ENCODE measurements around the gene NXN.
"Not testable (repeated sequence)": the region's sequence is repeated elsewhere in the genome, so short reads cannot be mapped to it uniquely, and the experiment has no call there.

NXN gene

GRCh38 chr17:887551-888209, 91.9 kb downstream of the NXN start:
- no peak for DNase-seq (ENCODE audit: low spot score)

GRCh38 chr17:885971-886571, 93.5 kb downstream of the NXN start:
- DNase-seq (ENCODE audit: low spot score): no peak

DNA sequence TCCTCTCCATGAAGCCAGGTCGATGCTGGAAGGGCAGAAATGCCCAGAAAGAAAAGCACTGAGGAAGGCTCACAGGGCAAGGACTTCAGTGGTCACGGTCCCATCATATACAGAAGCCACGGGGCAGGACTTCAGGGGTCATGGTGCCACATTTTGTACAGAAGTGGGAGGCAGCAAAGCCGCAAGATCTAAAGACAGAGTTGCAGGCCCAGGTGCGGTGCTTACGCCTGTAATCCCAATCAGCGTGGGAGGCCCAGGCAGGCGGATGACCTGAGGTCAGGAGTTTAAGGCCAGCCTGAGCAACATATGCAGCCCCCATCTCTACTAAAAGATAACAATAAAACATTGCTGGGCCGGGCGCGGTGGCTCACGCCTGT, 96.0 kb downstream of the NXN start:
- no peak for DNase-seq (ENCODE audit: low spot score)

DNA sequence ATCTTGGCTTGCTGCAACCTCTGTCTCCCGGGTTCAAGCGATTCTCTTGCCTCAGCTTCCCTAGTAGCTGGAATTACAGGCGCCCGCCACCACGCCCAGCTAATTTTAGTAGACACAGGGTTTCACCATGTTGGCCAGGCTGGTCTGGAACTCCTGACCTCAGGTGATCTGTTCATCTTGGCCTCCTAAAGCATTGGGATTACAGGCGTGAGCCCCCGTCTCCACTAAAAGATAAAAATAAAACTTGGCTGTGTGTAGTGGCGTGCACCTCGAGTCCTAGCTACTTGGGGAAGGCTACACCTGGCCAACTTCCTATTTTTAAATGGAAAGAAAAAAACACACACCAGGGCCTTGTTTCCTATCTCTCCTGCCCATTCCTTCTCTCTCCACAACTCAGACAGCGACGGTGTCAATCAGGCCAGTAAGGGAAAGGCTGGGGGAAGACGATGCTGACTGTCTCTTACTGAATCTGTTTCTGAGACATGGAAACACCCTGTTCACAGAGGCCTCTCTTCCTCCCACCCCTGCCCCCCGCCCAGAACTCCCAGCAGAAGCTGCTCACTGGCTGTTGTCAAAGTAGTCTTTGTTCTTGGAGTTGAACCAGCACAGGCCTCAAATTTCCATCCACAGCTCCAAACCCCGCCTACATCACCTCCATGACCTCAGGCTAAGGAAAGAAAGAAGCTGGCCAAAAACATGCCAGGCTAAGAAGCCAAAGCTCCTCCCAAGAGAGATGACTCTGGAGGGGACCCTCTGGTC, 96.6 kb downstream of the NXN start:
- no peak for DNase-seq (ENCODE audit: low spot score)

DNA sequence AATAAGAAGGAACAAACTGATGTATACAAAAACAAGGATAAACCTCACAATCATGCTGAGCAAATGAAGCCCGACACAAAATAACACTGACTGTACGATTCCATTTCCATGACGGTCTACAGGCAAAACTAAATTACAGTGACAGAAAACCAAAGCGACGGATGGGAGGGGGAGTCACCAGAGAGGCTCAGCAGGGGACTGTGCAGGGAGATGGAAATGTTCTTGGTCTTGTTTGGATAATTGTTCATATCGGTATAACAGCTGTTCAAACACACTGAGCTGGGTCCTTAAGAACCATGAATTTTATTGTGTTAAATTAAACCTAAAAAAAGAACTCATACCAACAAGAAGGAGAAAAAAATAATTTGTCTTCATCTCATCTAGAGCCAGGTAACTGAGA, 97.8 kb downstream of the NXN start:
- no peak for DNase-seq (ENCODE audit: low spot score)

DNA sequence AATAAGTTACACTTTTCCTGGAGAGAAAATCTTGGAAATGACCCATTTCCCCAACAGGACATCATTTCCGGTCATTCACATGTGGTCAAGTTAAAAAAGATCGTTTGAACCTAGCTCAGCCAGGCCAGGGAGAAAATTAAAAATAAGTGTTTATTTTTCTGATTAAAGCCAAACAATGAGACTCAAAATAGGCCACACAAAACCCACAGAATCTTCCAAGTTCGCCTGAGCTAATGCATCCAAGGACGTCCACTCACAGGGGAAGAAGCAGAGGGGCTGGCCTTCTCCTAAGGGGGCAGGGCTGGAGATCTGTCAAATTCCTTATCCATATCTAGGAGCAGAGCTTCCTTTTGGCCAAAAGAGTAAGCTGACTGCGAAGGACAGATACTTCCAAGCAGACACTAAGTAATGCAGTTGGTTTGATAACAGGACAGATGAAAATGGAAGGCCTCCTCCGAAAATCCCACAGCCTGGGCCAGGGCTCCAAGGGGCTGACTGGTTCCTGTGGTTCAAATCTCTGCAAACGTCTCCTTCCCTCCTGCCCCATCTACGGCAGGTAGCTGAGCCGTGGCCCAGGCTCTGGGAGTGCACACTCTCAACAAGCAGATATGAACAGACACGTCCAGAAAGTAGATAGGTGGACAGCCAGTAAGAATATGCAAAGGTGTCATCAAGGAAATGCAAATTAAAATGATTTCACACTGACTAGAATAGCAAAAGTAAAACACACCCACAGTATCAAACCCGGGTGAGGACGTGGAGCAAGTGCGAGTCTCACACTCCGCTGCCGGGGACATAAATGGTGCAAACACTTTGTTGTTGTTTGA, 98.9 kb downstream of the NXN start:
- DNase-seq (ENCODE audit: low spot score): no peak

DNA sequence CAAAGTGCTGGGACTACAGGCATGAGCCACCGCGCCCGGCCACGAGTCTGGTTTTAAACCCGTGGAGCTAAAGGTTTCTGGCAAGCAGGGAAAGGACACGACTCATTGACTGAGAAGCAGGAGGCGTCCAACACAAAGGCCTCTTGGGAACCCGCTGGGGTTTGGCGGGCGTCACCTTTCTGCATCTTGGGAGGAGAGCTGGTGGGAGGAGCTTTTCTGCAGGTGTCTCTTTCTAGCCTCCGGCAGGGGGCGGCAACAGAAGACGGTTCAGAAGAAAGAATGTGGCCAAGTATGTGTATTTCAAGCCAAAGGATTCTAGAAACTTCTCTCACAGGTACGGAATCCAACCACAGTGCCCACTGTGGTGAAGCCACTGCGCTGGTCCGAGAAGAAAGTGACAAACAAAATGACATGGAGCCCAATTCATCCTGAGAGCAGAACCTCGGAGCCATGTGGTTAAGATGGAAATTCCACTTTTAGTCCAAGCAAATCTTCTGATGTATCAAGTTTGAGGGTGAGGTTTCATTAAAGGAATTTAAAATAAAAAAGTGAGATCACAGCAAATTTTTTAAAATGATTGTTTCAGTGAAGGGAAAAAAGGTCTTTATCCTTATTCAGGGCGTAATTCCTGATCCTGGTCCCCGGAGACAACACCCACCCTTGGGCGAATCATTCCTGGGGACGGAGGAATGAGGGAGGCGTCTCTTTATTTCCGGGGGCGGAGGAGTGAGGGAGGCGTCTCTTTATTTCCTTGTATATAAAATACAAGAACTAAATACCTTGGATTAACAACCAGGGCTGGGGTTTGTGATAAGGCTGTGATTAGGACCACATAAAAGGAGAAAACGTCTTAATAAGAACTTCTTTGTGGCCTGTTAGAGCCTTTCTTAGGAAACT, 99.8 kb downstream of the NXN start:
- DNase-seq (ENCODE audit: low spot score): peak; percentile 95

GRCh38 chr17:877630-878029, 101.9 kb downstream of the NXN start:
- no peak for DNase-seq (ENCODE audit: low spot score)

- DNase-seq (ENCODE audit: low spot score): no peak
Observed at GRCh38 chr17:876272-876671, 103.3 kb downstream of the NXN start.

- not testable (repeated sequence) for DNase-seq (ENCODE audit: low spot score)
Observed at GRCh38 chr17:874590-874989, 105.0 kb downstream of the NXN start.

DNA sequence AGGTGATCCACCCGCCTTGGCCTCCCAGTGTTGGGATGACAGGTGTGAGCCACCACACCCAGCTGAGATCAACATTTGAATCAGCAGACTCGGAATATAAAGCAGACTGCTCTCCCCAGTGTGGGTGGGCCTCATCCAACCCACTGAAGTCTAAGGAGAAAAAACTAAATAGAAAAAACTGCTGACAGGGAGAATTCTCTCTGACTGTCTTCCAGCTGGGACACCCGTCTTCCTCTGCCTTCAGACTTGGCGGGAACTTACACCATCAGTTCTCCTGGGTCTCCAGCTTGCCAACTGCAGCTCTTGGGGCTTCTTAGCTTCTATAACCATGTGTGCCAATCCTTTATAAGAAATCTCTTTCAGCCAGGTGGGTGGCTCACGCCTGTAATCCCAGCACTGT, 106.7 kb downstream of the NXN start:
- DNase-seq (ENCODE audit: low spot score): no peak

DNA sequence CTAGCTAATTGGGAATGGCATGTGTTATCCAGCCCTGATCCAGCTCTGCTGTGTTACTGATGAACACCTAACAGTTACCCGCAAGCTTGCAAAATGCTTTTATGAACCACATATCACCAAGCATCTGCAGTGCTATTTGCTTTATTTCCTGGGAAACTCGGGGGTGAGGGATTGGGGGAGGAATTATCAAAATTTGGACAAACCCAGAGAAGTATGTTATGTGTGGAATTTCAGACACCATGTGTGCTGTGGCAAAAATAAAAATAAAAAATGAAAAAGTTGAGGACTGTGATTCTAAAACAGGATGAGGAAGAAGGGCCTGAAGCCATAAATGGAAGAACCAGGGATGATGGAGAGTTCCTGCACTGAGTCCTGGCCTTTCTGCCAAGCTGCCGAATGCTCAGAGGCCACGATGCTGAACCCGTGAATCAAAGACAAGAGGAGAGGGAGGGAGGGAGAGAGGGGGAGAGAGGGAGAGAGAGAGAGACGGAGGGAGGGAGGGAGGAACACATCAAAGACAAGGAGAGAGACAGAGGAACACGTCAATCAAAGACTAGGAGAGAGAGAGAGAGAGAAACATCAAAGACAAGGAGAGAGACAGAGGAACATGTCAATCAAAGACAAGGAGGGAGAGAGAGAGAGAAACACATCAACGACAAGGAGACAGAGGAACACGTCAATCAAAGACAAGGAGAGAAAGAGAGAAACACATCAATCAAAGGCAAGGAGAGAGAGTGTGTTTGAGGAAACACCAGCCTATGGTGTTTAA, 107.6 kb downstream of the NXN start:
- no peak for DNase-seq (ENCODE audit: low spot score)

DNA sequence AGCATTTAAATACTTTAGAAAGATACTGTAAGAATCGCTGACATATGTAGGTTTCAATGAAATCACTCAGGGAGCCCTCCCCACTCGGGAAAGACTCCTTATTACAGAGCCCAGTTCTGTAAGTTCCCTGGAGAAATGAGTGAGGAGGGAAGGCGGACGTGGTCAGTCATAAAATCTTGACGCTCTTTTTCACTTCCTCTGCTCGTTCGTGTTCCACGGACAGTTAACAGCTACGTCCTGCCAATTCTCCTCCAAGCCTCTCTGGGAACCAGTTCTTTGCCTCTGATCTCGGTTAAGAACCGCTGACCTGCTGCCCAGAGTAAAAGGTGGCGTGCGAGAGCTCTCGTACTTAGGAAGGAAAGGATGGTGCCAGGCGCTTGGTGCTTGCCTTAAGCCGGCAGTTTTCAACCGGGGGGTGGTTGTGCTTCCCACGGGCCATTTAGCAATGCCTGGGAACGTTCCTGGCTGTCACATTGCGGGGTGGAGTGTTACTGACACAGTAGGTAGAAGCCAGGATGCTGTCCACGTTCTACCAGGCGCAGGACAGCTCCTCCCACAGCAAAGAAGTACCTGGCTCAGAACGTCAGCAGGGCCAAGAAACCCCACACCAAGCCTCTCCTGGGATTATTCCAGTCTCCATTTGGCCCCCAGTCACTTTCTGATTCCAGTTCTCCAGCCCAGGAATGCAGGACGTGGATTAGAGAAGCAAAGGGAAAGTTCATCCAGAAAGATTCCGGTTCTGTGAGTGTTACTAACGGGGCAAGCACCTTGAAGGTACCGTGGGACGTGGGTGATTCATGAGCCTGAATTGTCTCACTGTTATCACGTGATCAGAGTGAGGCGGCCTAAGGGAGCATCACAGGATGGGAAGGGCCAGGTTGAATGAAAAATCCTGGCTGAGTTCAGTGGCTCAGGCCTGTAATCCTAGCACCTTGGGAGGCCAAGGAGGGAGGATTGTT, 109.7 kb downstream of the NXN start:
- DNase-seq (ENCODE audit: low spot score): peak; percentile 95

DNA sequence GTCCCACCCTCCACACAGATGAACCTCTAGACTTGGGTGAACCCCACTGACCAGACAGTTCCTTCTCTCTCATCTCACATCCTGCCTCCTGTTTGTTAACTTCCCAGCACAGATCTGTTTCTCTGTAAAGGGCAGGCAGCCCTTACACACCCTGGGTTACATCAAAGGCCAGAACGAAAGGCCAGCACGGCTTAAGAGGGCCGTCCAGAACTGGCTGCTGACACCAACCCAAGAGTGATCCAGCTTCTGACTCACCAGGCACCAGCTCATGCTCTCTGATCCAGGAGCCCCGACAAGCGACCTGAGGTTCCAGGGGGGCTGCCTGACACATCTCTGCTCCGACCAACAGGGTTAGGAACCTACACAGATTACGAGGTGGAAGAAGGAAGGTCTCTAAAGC, 110.5 kb downstream of the NXN start:
- peak; percentile 24 for DNase-seq (ENCODE audit: low spot score)

GRCh38 chr17:867896-868489, 111.6 kb downstream of the NXN start:
- DNase-seq (ENCODE audit: low spot score): peak; percentile 68

DNA sequence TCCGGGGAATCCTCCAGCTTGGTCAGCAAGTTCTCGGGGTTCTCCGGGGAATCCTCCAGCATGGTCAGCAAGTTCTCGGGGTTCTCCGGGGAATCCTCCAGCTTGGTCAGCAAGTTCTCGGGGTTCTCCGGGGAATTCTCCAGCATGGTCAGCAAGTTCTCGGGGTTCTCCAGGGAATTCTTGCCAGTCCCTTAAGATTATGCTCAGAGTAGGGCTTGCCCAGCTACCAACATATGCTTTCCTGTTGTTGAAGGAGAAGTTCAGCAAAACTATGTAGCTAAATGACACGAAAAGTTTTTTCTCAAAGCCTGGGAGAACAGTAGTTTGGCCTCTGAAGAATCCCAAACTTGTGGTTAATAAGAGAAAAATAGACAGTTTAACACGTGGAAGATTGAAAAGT, 112.3 kb downstream of the NXN start:
- DNase-seq (ENCODE audit: low spot score): not testable (repeated sequence)

GRCh38 chr17:866568-867103, 112.9 kb downstream of the NXN start:
- DNase-seq (ENCODE audit: low spot score): no peak

- DNase-seq (ENCODE audit: low spot score): no peak
Observed at GRCh38 chr17:864315-864714, 115.3 kb downstream of the NXN start.

- DNase-seq (ENCODE audit: low spot score): no peak
Observed at GRCh38 chr17:863880-864279, 115.7 kb downstream of the NXN start.

Measured in kidney tubule cell (primary cell).